GM12891 (cell line): ENCODE results near the gene PIGU.

Experiments used
- DNase-seq: peaks from one replicate; pipeline ENCODE4 v3.0.0; 2011; ENCODE audit warnings: low spot score; ENCODE audit not compliant: insufficient read length
- FAIRE-seq: peaks from 2 replicates; lab custom pipeline; 2011; peaks lifted over from hg19 to GRCh38; lab: Jason Lieb, UNC
- PAX5 ChIP-seq: IDR thresholded peaks from 2 replicates; pipeline ENCODE4 v1.6.1; 2011; ENCODE audit warnings: low read length, moderate library complexity, mild to moderate bottlenecking; ENCODE audit not compliant: insufficient read depth, severe bottlenecking
- POLR2A ChIP-seq: IDR thresholded peaks from 2 replicates; pipeline ENCODE4 v1.6.1; 2011; ENCODE audit warnings: low read depth, low read length, control low read depth
- POLR2AphosphoS5 ChIP-seq: IDR thresholded peaks from 2 replicates; pipeline ENCODE4 v1.6.1; 2011; ENCODE audit warnings: low read depth, low read length, control low read depth
- POU2F2 ChIP-seq: IDR thresholded peaks from 2 replicates; pipeline ENCODE4 v1.6.1; 2011; ENCODE audit warnings: low read depth, mild to moderate bottlenecking, control low read depth, low read length, moderate library complexity
- SPI1 ChIP-seq: IDR thresholded peaks from 2 replicates; pipeline ENCODE4 v1.6.1; 2011; ENCODE audit warnings: low read depth, low read length, control low read depth
- TAF1 ChIP-seq: IDR thresholded peaks from 2 replicates; pipeline ENCODE4 v1.6.1; 2011; ENCODE audit warnings: low read depth, low read length, control low read depth

Gene PIGU

DNA sequence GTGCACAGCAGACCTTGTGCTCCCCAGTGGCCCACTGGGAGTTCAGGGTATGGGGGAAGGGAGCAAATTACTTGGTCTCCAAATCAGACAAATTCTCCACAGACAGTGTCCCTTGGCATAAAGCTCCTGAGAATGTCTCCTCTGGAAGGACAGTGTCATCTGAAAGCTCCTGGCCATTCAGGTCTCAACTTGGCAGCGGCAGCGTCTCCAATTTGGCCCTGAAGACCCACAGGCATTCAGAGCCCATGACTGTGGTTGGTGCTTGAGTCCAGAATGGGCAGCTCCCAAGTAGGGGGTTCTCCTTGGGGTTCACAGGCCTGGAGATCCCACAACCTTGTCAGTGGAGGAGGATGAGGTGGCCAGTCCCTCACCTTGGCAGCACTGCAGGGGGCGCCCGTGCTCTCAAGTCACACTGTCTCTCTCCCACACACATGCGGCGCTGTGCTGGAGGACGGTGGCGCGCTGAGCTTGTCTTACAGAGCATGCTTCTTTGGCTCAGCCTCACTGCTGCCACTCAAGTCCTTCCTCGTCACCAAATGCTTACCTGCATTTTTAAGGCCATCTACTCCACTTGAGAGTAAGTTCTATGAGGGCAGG lies 140.0 kb downstream of the PIGU start:
- TF ChIP-seq SPI1, result no peak
- TF ChIP-seq POLR2AphosphoS5, result no peak
- TF ChIP-seq POU2F2, result no peak
- no peak for TF ChIP-seq POLR2A
- TF ChIP-seq TAF1, result no peak
- TF ChIP-seq PAX5, result no peak
- DNase-seq (no peak), FAIRE-seq (no peak)

DNA sequence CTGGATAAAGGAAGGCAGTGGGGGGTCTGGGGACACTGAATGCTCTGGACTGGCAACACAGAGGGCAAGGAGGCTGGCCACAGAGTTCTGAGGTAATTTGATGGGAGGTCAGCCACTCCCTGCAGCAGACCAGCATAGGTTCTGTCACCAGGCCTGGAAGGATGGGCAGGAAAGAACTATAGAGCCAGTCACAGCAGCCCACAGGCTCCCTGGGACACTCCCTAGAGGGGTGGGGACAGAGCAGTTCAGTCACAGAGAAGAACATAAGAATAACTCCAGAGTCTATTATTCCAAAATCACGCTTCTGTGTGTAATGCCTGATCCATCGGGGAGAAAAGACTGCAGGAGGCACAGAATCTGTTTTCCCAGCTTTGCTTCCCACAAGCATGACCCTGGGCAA lies 141.0 kb downstream of the PIGU start:
- FAIRE-seq, result no peak
- no peak for TF ChIP-seq POLR2AphosphoS5
- TF ChIP-seq SPI1, result no peak
- no peak for TF ChIP-seq TAF1
- no peak for TF ChIP-seq POLR2A
- no peak for TF ChIP-seq PAX5
- TF ChIP-seq POU2F2, result no peak
- DNase-seq, result no peak

DNA sequence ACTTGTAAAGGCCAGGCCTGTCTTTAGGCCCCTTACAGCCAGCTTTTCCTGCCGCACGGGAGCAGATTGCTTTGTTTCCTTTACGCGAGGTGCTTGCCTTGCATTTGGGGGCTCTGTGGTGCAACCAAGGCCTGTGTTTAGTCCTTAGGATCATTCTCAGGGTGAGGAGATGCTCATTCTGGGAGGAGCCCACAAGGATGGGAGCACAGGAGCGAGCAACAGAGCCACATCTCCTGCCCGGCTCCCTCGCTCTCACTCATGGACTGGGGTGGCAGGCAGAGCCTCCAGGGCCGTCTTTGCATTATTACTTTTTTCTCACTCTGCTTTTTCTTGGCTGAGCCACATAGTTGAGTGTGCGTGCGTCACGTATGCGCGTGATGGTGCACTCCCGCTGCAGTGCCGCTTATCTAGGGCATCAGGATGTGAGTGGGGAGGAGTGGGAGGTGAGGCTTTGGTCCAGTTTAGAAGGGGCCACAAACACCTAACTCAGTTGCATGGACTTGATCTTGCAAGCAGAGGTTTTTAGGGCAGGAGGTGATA lies 141.5 kb downstream of the PIGU start:
- FAIRE-seq, result no peak
- no peak for DNase-seq
- TF ChIP-seq POU2F2, result no peak
- TF ChIP-seq PAX5, result no peak
- no peak for TF ChIP-seq SPI1
- no peak for TF ChIP-seq POLR2AphosphoS5
- TF ChIP-seq TAF1, result no peak
- TF ChIP-seq POLR2A, result no peak

DNA sequence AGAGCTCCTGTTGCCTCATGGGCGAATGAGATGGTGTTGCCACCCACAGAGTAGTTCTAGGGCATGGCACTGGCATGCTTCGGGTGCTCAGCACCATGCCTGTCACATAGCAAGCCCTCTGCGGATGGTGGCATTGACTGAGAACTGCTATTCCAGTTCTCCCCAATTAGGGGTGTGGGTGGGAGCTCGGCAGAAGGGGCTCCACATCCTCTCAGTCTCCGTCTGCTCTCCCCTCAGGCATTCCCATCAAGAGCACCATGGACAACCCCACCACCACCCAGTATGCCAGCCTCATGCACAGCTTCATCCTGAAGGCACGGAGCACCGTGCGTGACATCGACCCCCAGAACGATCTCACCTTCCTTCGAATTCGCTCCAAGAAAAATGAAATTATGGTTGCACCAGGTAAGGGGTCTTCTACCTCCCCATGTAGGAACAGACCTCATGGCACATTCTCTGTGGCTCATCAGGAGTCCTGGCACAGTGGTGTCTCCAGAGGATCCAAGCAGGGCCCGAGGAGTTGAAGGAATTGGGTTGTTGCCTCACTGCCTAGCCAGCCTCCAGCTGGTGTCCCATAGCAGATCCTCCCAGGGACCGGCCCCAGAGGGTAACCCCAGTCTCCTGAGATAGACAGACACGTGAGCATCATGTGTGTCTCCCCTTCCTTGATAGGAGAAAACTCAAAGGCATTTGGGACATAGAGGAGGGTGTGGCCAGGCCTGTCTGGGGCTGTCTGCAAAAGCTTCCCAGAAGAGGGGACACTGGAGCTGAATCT lies 142.3 kb downstream of the PIGU start:
- no peak for DNase-seq
- FAIRE-seq, result no peak
- 0 out of 2 replicates have a peak, but pooled peaks have one; percentile 13 for TF ChIP-seq POLR2AphosphoS5
- no peak for TF ChIP-seq TAF1

DNA sequence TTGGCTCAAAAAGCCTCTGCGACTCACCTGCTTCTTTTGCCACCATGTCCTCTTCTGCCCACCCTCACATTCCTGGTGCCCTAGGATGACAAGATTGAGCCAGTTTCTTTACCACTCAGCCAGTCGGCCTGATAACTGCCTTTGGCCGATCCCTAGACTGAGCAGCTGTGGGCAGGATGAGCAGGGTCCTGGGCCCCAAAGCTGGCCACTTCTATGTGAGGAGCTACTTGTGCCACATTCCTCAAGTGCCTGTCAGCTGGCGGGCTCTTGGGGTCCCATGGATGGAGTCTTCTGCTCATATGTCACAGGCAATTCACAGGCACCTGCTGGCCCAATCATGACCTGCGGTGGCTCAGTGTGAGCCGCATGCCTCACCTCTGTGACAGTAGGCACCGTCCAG lies 144.1 kb downstream of the PIGU start:
- TF ChIP-seq POLR2A (no peak), SPI1 (no peak), TAF1 (no peak), POU2F2 (no peak), POLR2AphosphoS5 (no peak), PAX5 (no peak)
- DNase-seq, result no peak
- no peak for FAIRE-seq

DNA sequence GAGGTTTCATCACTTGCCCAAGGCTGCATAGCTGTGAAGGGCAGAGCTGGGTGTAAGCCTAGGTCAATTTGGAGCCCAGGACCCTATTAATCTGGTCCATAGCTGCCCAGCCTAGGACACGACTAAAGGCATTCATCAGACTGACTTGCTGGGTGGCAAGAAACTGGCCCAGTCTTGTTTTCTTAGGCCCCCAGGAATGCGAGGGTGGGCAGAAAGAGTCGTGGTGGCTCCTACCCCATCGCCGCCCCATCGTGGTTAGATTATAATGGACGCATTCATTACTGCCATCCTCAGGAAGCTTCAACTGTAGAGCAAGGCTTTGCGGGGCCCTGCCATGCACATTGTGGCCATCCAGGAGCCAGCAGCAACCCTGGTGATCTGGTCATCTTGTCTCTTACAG lies 144.6 kb downstream of the PIGU start:
- FAIRE-seq, result no peak

DNA sequence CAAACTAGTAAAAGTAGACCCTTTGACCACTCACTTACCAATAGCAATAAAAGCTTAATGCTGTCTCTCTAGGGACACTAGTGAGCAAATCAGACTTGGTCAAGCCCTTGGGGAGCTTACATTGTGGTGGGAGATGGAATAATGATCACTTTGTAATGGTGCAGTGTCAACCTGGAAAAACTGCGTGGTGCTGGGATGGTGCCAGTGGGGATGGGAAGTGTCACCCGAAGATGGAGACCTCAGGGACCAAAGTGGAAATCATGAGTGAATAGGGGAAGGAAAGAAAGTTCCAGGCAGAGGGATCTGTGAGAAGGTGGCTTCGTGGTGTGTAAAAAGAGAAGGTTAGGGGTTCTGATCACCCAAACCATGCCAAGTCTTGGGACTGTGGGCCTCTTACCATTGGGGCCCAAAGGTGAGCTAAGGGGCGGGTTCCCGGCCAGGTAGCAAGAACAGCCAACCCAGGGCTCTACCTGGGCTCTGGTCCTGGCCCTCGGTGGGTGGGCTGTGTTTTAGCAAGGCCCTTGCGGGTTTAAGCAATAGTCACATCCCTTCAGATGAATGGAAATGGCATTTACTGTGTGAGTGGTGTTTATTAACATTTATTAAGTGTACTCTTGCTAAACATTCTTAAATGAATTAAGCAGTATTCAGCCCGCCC lies 145.2 kb downstream of the PIGU start:
- no peak for TF ChIP-seq TAF1
- TF ChIP-seq POU2F2, result no peak
- no peak for TF ChIP-seq SPI1
- no peak for TF ChIP-seq POLR2A
- TF ChIP-seq PAX5, result no peak
- TF ChIP-seq POLR2AphosphoS5, result no peak
- no peak for FAIRE-seq
- no peak for DNase-seq

More for the DNA sequence above, 144.6 kb downstream of the PIGU start:
- no peak for DNase-seq
- no peak for TF ChIP-seq POLR2AphosphoS5
- no peak for TF ChIP-seq POLR2A
- TF ChIP-seq SPI1, result no peak
- no peak for TF ChIP-seq PAX5
- TF ChIP-seq POU2F2, result no peak
- no peak for TF ChIP-seq TAF1

DNA sequence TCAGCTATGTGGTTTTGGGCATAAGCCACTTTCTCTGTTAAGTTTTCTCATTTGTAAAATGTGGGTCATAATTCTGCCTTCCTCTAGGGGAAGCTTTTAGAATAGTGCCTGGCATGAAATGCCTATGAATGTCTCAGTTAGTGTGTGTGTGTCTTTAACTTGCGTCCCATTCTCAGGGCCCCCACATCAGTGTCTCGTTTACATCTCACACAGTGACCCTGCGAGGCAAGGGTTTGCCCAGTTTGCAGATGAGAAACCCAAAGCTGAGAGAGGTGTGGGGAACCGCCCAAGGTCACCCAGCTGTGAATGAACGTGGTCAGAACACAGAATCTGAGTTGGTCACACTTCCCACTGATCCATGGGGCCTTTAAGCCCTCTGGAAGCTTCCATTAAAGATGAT lies 146.6 kb downstream of the PIGU start:
- TF ChIP-seq POLR2AphosphoS5, result no peak
- no peak for TF ChIP-seq TAF1
- no peak for TF ChIP-seq POU2F2
- no peak for TF ChIP-seq SPI1
- no peak for TF ChIP-seq POLR2A
- TF ChIP-seq PAX5, result no peak
- DNase-seq (no peak), FAIRE-seq (no peak)

DNA sequence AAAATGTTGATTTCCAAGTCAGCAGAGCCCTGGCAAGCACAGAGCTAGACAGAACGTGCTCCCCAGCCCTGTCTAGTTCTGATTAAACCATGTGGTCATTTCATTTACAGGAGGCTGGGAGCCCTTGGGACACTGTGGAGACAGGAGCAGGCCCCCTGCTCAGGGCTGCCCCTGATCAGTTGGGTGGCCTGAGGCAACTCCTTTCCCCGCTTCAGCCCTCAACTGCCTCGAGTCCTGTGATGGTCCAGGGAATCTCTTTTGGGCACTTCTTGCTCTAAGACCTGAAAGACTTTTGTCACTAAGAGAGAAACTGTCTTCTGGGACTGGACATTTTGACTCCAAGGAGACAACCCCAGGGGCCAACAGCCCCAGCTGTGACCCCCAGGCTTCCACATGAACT lies 147.2 kb downstream of the PIGU start:
- DNase-seq, result no peak
- TF ChIP-seq POU2F2 (no peak), TAF1 (no peak), POLR2AphosphoS5 (no peak), SPI1 (no peak), PAX5 (no peak)
- no peak for FAIRE-seq
